CD4-positive, alpha-beta memory T cell (primary cell): ENCODE measurements around the gene KLF13. TPM values are rescaled to one million over a fixed set of nuclear protein-coding genes. Genes with fewer than 3 reads are reported as not detected.
A peak's percentile ranks its signal among the peaks of the same experiment; 100 is the strongest.

ENCODE experiments used
- CTCF ChIA-PET: fragments of 350-600 bp; sonication (Branson Sonifier 250); formaldehyde crosslinking; loops from one replicate; lab custom pipeline; 2021; ENCODE audit warnings: inconsistent platforms; ENCODE audit not compliant: partially characterized antibody; lab: Charles Lee
- POLR2A ChIA-PET: fragments of 350-600 bp; sonication (Branson Sonifier 250); formaldehyde crosslinking; loops from one replicate; lab custom pipeline; 2021; ENCODE audit not compliant: partially characterized antibody; lab: Charles Lee
- DNase-seq, 5 donors: peaks; one replicate each; pipeline versions ENCODE4 v3.0.0 to v3.0.0-alpha.2; 2020 to 2022; ENCODE audit warnings: mixed read lengths in 1 of 5
- H3K27ac ChIP-seq: one replicate; pipeline ENCODE4 v1.7.0; 2013; ENCODE audit warnings: low read depth, low read length
- H3K27me3 ChIP-seq: 2 replicates; pipeline ENCODE4 v1.7.0; 2013; ENCODE audit warnings: mild to moderate bottlenecking, low read length, moderate library complexity; ENCODE audit not compliant: insufficient read depth
- H3K36me3 ChIP-seq: 2 replicates; pipeline ENCODE4 v1.7.0; 2013; ENCODE audit warnings: mild to moderate bottlenecking, low read length, moderate library complexity; ENCODE audit not compliant: insufficient read depth
- H3K4me1 ChIP-seq: 2 replicates; pipeline ENCODE4 v1.7.0; 2013; ENCODE audit warnings: mild to moderate bottlenecking, low read length, moderate library complexity; ENCODE audit not compliant: insufficient read depth
- H3K4me3 ChIP-seq, 2 donors: one replicate each; pipeline ENCODE4 v1.7.0; 2013; ENCODE audit warnings: low read length in 2 of 2, mild to moderate bottlenecking in 1 of 2
- H3K9me3 ChIP-seq, 2 donors: one replicate each; pipeline ENCODE4 v1.7.0; 2013; ENCODE audit warnings: low read length in 2 of 2, control low read depth in 1 of 2; ENCODE audit not compliant: control insufficient read depth in 1 of 2
- H3K27ac Mint-ChIP-seq, 7 donors: one replicate each; pipeline ENCODE4 v1.8.0; 2020 to 2021; ENCODE audit warnings: mixed read lengths in 7 of 7, mild to moderate bottlenecking in 6 of 7, inconsistent platforms in 3 of 7, moderate library complexity in 3 of 7
- H3K27me3 Mint-ChIP-seq, 2 donors: one replicate each; pipeline ENCODE4 v1.8.0; 2020 to 2021; ENCODE audit warnings: mixed read lengths in 2 of 2
- H3K36me3 Mint-ChIP-seq, 2 donors: one replicate each; pipeline ENCODE4 v1.8.0; 2020 to 2021; ENCODE audit warnings: mixed read lengths in 2 of 2, inconsistent platforms in 1 of 2, mild to moderate bottlenecking in 1 of 2
- H3K4me1 Mint-ChIP-seq, 4 donors: one replicate each; pipeline ENCODE4 v1.8.0; 2020 to 2021; ENCODE audit warnings: mixed read lengths in 4 of 4, mild to moderate bottlenecking in 1 of 4
- H3K4me3 Mint-ChIP-seq, 8 donors: one replicate each; pipeline ENCODE4 v1.8.0; 2020 to 2021; ENCODE audit warnings: mixed read lengths in 8 of 8, mild to moderate bottlenecking in 7 of 8, moderate library complexity in 6 of 8, inconsistent platforms in 3 of 8
- H3K9me3 Mint-ChIP-seq, 8 donors: one replicate each; pipeline ENCODE4 v1.8.0; 2020 to 2021; ENCODE audit warnings: mixed read lengths in 8 of 8, mild to moderate bottlenecking in 5 of 8, inconsistent platforms in 3 of 8, moderate library complexity in 1 of 8
- intact Hi-C: fragments of 100-400 bp; cut with micrococcal nuclease; formaldehyde crosslinking; loops from one replicate; pipeline ENCODE4 v1.15.1; 2023
- polyA plus RNA-seq, 2 donors: library from polyadenylated mRNA; unstranded; fragments of 300-500 nt; fragmentation: Illumina TruSeq; gene quantifications; one replicate each; pipeline ENCODE4 v1.2.3, GENCODE V29; 2021
- total RNA-seq, 2 experiments: library from RNA; stranded (reverse); gene quantifications; one replicate each; pipeline ENCODE4 v1.2.3, GENCODE V29; 2021

The KLF13 gene
- total and polyA plus RNA-seq, 4 experiments from 2014 or later, result 22.0 to 202 (median 139) TPM

DNA sequence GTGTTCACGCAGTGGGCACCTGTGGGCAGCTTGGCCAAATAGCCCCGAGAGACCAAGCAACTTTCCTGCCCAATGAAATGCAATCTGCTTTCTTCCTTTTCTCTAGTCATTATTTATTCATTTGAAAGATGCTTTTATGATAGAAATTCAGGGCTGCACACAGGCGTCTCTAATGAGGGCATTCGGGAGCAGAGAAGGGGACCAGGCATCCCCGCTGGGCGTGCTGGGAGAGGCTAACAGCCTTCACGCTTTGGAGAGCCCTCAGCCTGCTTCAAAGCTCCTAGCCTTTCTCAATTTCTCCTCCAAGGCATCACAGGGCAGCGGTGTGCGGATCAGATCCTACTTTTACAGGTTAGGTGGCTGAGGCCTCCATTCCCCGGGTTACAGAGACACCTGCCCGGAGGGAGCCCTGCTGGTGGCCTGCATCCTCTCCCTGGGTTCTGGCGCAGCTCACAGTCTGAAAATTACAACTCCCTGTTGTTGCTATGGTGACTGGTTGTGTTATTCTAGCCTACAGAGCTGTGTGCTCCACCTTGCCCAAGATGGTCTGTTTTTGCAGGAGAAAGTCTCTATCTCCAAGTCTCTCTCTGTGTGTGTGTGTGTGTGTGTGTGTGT lies 21.8 kb upstream of the KLF13 start:
- peaks cover 0 to 7% of the 10 kb centered on the region in 2 donors for H3K27me3 Mint-ChIP-seq
- no peaks in the 10 kb centered on the region for H3K36me3 Mint-ChIP-seq
- POLR2A ChIA-PET, result interaction anchor here (1.1 to 1.2 kb wide), 2 partner anchors 20 to 41 kb away, joined by 3 read pairs; no protein-coding TSS in a partner anchor
- H3K27ac Mint-ChIP-seq, result peak overlapping the region in 5 of 7 donors; percentile 17 to 91 (median 66)
- DNase-seq, result peak in 1 of 5 donors; percentile 30
- no peaks in the 10 kb centered on the region for H3K9me3 ChIP-seq
- H3K4me1 ChIP-seq, result peaks cover 16% of the 10 kb centered on the region
- no peaks in the 10 kb centered on the region for H3K9me3 Mint-ChIP-seq
- H3K4me1 Mint-ChIP-seq, result peaks cover 18 to 39% (median 28%) of the 10 kb centered on the region in 4 donors
- intact Hi-C loops, result no loop called here
- no peak overlapping the region for H3K4me3 ChIP-seq
- H3K27ac ChIP-seq, result no peak overlapping the region
- H3K4me3 Mint-ChIP-seq, result peak overlapping the region in 2 of 8 donors; percentile 10 to 21
- H3K36me3 ChIP-seq, result no peaks in the 10 kb centered on the region
- CTCF ChIA-PET, result interaction anchor here (0.8 to 1.8 kb wide), 2 partner anchors 61 to 184 kb away, joined by 3 read pairs; no protein-coding TSS in a partner anchor
- H3K27me3 ChIP-seq, result no peaks in the 10 kb centered on the region

DNA sequence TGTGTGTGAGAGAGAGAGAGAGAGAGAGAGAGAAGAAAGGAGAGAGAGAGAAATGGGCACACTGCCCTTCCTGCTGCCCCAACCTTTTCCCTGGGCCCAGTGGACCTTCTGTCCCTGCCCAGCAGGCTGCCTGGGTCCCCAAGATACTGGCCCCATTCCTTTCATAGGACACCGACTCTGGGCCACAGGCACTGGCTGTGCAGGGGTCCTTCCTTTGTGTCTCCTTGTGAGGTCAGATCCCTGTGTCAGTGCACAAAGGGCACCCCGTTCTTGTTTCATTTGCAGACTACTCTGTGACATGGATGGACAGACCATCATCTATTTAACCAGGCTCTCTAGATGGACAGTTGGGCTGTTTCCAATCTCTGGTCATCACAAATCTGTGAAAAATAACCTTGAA lies 21.3 kb upstream of the KLF13 start:
- H3K4me3 ChIP-seq, result no peak overlapping the region
- ChIA-PET CTCF (interaction anchor here (0.8 kb wide), 1 partner anchor 183 kb away, joined by 3 read pairs; no protein-coding TSS in a partner anchor), POLR2A (interaction anchor here (1.2 kb wide), 1 partner anchor 20 kb away, joined by 3 read pairs; no protein-coding TSS in a partner anchor)
- H3K4me1 ChIP-seq, result peaks cover 16% of the 10 kb centered on the region
- no peak for DNase-seq
- no peak overlapping the region for H3K27ac ChIP-seq
- H3K4me1 Mint-ChIP-seq, result peaks cover 18 to 39% (median 28%) of the 10 kb centered on the region in 4 donors
- H3K27me3 Mint-ChIP-seq, result peaks cover 0 to 7% of the 10 kb centered on the region in 2 donors
- intact Hi-C loops, result no loop called here
- H3K9me3 ChIP-seq, result no peaks in the 10 kb centered on the region
- no peaks in the 10 kb centered on the region for H3K36me3 Mint-ChIP-seq
- H3K4me3 Mint-ChIP-seq, result peak overlapping the region in 1 of 8 donors; percentile 10
- peak overlapping the region in 3 of 7 donors; percentile 66 to 91 (median 90) for H3K27ac Mint-ChIP-seq
- H3K36me3 ChIP-seq, result no peaks in the 10 kb centered on the region
- no peaks in the 10 kb centered on the region for H3K9me3 Mint-ChIP-seq
- H3K27me3 ChIP-seq, result no peaks in the 10 kb centered on the region

DNA sequence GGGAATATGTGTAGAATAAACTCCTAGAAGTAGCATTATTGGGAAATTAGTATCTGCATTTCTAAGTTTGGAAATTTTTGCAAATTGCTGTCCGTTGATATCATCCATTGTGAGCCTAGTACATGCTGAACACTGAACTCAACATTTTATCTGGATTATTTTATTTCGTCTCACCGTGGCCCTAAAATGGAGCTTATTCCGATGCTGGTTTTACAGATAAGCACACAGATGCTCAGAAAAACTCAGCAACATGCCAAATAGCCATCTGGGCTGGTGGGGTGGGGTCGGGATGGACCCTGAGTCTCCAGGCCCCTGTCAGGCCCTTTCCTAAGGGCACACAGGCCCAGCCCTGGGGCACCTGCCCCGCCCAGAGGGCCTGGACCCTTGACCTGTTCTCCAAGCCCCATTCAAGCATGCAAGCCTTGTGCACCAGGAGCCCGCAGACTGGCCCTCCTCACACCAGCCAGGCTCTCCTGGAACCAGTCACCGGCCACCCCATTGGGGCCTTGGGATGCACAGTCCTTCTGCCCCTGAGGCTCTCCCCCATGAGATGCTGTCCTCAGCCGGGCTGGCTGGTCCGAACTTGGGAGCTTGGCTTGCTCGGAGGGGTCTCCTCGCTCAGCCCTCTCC lies 20.7 kb upstream of the KLF13 start:
- peak overlapping the region in 1 of 7 donors; percentile 90 for H3K27ac Mint-ChIP-seq
- H3K36me3 Mint-ChIP-seq, result no peaks in the 10 kb centered on the region
- no peak overlapping the region for H3K4me3 Mint-ChIP-seq
- no peak overlapping the region for H3K27ac ChIP-seq
- no peaks in the 10 kb centered on the region for H3K36me3 ChIP-seq
- H3K9me3 ChIP-seq, result no peaks in the 10 kb centered on the region
- no peaks in the 10 kb centered on the region for H3K9me3 Mint-ChIP-seq
- peaks cover 16% of the 10 kb centered on the region for H3K4me1 ChIP-seq
- no peaks in the 10 kb centered on the region for H3K27me3 ChIP-seq
- H3K4me3 ChIP-seq, result no peak overlapping the region
- no peak for DNase-seq
- peaks cover 18 to 39% (median 28%) of the 10 kb centered on the region in 4 donors for H3K4me1 Mint-ChIP-seq
- ChIA-PET POLR2A (interaction anchor here (1.0 kb wide), 1 partner anchor 39 kb away, joined by 3 read pairs; no protein-coding TSS in a partner anchor), CTCF (no interaction called here)
- intact Hi-C loops, result no loop called here
- H3K27me3 Mint-ChIP-seq, result peaks cover 0 to 7% of the 10 kb centered on the region in 2 donors

DNA sequence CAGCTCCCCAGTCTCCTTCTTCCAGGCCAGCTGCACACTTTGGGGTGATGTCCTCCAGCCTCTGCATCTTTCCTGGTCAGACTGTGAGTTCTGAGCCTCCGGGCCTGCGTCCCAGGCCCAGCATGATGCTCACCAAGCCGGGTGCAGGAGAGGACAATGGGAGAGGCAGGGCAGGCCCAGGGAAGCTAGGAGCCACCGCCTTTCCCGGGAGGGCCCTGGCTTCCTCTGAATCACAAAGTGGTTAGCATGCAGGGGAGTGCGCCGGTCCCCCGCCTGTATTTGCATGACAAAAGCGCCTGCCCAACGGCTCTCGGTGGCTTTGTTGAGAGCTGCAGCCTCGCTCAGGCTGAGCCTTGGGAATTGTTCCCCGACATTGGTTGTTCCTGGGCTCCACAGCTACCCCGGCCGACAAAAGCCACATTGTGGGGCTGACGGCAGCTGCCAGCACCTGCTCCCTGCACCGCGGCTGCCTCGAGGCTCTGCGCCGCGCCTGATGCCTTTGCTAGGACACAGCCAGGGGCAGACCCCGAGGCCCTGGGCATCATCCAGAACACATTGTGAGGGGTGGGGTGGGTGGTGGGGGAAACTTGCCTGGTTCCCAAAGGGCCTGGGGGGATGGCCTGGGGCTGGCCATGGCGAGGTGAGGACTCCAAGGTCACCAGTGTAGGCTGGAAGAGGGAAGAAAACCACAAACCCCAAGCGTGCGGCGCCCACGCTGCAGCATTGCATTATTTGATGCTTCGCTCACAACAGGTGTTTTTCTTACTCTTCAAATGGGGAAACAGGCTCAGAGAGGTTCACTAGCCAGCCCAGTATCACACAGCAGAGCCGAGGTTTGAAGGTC lies 20.0 kb upstream of the KLF13 start:
- H3K4me1 Mint-ChIP-seq, result peaks cover 18 to 39% (median 28%) of the 10 kb centered on the region in 4 donors
- Histone ChIP-seq H3K27me3 (no peaks in the 10 kb centered on the region), H3K4me3 (no peak overlapping the region), H3K27ac (no peak overlapping the region), H3K4me1 (peaks cover 16% of the 10 kb centered on the region), H3K9me3 (no peaks in the 10 kb centered on the region), H3K36me3 (no peaks in the 10 kb centered on the region)
- no peak for DNase-seq
- H3K36me3 Mint-ChIP-seq, result no peaks in the 10 kb centered on the region
- intact Hi-C loops, result no loop called here
- no peak overlapping the region for H3K27ac Mint-ChIP-seq
- ChIA-PET CTCF (no interaction called here), POLR2A (interaction anchor here (1.0 to 1.3 kb wide), 2 partner anchors 40 kb away, joined by 3 read pairs; no protein-coding TSS in a partner anchor)
- peaks cover 0 to 7% of the 10 kb centered on the region in 2 donors for H3K27me3 Mint-ChIP-seq
- no peak overlapping the region for H3K4me3 Mint-ChIP-seq
- no peaks in the 10 kb centered on the region for H3K9me3 Mint-ChIP-seq

DNA sequence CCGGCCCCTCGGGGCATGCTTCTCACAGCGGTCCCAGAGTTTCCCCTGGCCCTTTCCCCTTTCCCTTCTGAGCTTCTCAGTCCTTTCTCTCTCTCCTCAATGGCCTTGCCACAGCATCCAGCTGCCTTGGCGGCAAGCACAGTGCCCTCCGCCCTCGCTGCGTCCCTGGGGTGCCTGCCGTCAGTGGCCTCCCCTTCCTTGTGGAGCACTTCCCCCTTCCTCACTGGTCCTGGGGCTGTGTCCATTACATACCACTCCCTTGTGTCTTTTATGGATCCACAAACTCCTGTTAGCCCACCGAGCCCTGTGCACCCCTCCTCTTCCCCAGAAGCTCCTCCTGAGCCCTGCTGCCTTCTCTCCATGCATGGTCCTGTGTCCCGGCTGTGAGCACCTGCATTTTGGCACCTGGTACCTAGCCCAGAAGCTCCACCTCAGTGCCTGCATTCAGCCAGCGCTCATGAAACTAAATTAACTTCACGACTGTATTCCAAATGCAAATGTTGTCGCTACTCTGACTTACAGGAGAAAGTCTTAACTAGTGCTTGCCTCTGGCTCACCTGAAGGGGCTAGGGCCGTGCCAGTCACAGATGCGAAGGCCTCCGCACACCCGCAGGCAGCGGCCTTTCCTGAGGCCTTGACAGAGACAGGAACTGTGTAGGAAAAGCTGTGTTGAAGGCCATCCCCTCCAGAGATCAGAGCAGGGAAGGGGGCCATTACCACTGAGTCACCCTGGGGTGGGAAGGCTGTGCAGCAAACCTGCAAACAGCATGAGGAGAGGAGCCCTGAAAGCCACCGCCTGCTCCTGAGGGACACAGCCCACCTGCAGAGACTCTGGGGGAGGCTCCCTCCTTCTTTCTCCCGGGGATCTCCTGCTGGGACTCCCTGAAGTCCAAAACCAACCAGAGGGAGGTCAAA lies 19.1 kb upstream of the KLF13 start:
- H3K9me3 Mint-ChIP-seq, result no peaks in the 10 kb centered on the region
- H3K27ac Mint-ChIP-seq, result peak overlapping the region in 3 of 7 donors; percentile 25 to 74 (median 36)
- H3K36me3 Mint-ChIP-seq, result no peaks in the 10 kb centered on the region
- H3K27me3 Mint-ChIP-seq, result peaks cover 0 to 7% of the 10 kb centered on the region in 2 donors
- CTCF ChIA-PET, result no interaction called here
- Histone ChIP-seq H3K27ac (no peak overlapping the region), H3K9me3 (no peaks in the 10 kb centered on the region), H3K4me3 (no peak overlapping the region), H3K4me1 (peaks cover 19% of the 10 kb centered on the region), H3K27me3 (no peaks in the 10 kb centered on the region), H3K36me3 (no peaks in the 10 kb centered on the region)
- H3K4me1 Mint-ChIP-seq, result peaks cover 16 to 33% (median 24%) of the 10 kb centered on the region in 4 donors
- DNase-seq, result no peak
- no peak overlapping the region for H3K4me3 Mint-ChIP-seq
- intact Hi-C loops, result no loop called here
- POLR2A ChIA-PET, result interaction anchor here (1.3 to 2.1 kb wide), 3 partner anchors 19 to 93 kb away, joined by 3 to 7 read pairs (median 7); partner anchors contain the start of gene KLF13

DNA sequence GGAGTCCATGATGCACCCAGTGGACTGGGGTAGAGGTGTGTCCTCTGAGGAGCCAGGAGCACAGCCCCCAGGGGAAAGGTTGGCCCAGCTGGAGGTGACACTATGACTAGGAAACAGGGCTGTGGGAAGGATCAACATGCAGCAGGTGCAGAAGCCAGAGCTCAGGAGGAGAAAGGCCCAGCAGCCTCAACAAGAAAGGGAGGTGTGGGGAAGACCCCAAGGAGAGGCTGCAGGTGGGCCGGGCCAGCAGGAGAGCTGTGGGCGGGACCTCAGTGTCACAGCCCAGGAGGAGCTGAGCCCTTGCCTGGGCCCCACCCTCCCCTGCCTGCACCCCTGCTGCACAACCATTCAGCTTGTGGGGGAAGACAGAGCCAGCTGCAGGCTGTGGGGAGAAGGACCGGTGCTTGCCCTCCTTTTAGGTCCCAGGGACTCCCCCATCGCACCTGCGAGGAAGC lies 18.4 kb upstream of the KLF13 start:
- no peak overlapping the region for H3K27ac ChIP-seq
- ChIA-PET POLR2A (interaction anchor here (1.3 to 2.1 kb wide), 5 partner anchors 18 to 127 kb away, joined by 3 to 8 read pairs (median 7); partner anchors contain the start of gene KLF13), CTCF (no interaction called here)
- Mint-ChIP-seq H3K4me3 (no peak overlapping the region), H3K9me3 (peaks cover 0 to 3% (median 0%) of the 10 kb centered on the region in 8 donors), H3K36me3 (no peaks in the 10 kb centered on the region), H3K27me3 (peaks cover 0 to 7% of the 10 kb centered on the region in 2 donors), H3K27ac (peak overlapping the region in 1 of 7 donors; percentile 19), H3K4me1 (peaks cover 15 to 26% (median 19%) of the 10 kb centered on the region in 4 donors)
- H3K9me3 ChIP-seq, result no peaks in the 10 kb centered on the region
- no peak for DNase-seq
- intact Hi-C loops, result no loop called here
- H3K4me3 ChIP-seq, result no peak overlapping the region
- no peaks in the 10 kb centered on the region for H3K27me3 ChIP-seq
- H3K4me1 ChIP-seq, result peaks cover 14% of the 10 kb centered on the region
- no peaks in the 10 kb centered on the region for H3K36me3 ChIP-seq
